Measurements from ENCODE around the gene ADAM15. TPM values are rescaled to one million over a fixed set of nuclear protein-coding genes. Genes with fewer than 3 reads are reported as not detected.

Gene ADAM15
- total and polyA plus RNA-seq, 2 of the 8 experiments (the other 6 are each of a cell fraction or from before 2014, with no cell fraction given): 32.9 to 37.6 TPM

DNA sequence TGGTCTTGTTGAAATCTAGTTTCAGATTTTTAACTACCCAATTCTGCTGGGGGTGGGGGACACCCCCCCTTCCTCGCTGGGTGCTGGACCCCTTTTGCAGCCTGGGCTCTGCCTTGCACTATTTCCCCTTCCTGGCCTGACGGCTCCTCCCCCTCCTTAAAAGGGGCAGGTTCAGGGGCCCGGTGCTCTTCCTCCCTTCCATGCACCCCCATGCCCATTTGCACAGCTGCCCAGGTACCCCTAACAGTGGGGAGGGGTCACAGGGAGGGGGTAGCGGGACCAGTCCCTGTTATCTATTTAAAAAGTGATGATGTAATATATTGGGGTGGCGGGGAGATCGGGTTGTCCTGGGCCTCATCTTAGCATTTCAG lies 33.2 kb upstream of the ADAM15 start:
- H3K4me3 ChIP-seq (ENCODE audit: extremely low read depth in 1 of 4, insufficient read depth in 2 of 4, low read depth in 3 of 4, low read length in 4 of 4): peak overlapping the region in 3 of 4 experiments; percentile 36 to 60 (median 42); a peak in 4 of 8 replicates
- no peak overlapping the region for H2AFZ ChIP-seq (ENCODE audit: low read length)
- H4K20me1 ChIP-seq (replicated peaks in 1 of 2; ENCODE audit: control insufficient read depth in 1 of 2, insufficient read depth in 2 of 2, low read length in 2 of 2): no peaks in the 10 kb centered on the region
- H3K27ac ChIP-seq (ENCODE audit: low read depth, low read length): no peak overlapping the region
- H3K4ac ChIP-seq (replicated peaks; ENCODE audit: insufficient read length, low read depth, low read length): no peak overlapping the region
- H3K79me1 ChIP-seq (ENCODE audit: low read depth, low read length): peaks cover 1% of the 10 kb centered on the region; the same call in 1 of the 2 replicates
- no peaks in the 10 kb centered on the region for H3K23me2 ChIP-seq (ENCODE audit: low read depth, low read length)
- H4K91ac ChIP-seq (replicated peaks; ENCODE audit: insufficient read length, low read length): no peak overlapping the region
- H3K4me1 ChIP-seq (replicated peaks in 1 of 4; ENCODE audit: control insufficient read depth in 3 of 4, insufficient read depth in 4 of 4, low read length in 3 of 4): peaks cover 2 to 16% (median 10%) of the 10 kb centered on the region in 4 experiments; a peak in 6 of 7 replicates
- H3K27me3 ChIP-seq (replicated peaks in 1 of 4; ENCODE audit: control insufficient read depth in 3 of 4, extremely low read depth in 1 of 4, insufficient read depth in 3 of 4, low read length in 3 of 4): peaks cover 0 to 2% (median 0%) of the 10 kb centered on the region in 4 experiments; a peak in 1 of 7 replicates
- no peak overlapping the region for H2BK20ac ChIP-seq (ENCODE audit: low read length)
- peak in 1 of 2 experiments; percentile 56 for DNase-seq (ENCODE audit: low read depth in 1 of 2, low spot score in 2 of 2)
- no peak overlapping the region for H3K56ac ChIP-seq (replicated peaks; ENCODE audit: insufficient read length, low read depth, low read length)
- peaks cover 0 to 29% (median 13%) of the 10 kb centered on the region in 4 experiments; a peak in 4 of 8 replicates for H3K36me3 ChIP-seq (ENCODE audit: control insufficient read depth in 2 of 4, insufficient read depth in 4 of 4, low read length in 3 of 4)
- peak overlapping the region; percentile 4 to 59; a peak in 3 of 4 replicates for H3K4me2 ChIP-seq (ENCODE audit: insufficient read depth in 1 of 2, low read depth in 2 of 2, low read length in 2 of 2)
- no peak overlapping the region for H3K23ac ChIP-seq (ENCODE audit: insufficient read length)
- no peak overlapping the region for H4K5ac ChIP-seq (ENCODE audit: insufficient read length, low read depth, low read length)
- 0 out of 2 replicates have a peak overlapping the region, but pooled peaks have one; percentile 45 for H4K8ac ChIP-seq (ENCODE audit: extremely low read depth, insufficient read depth, low read length)
- H2BK5ac ChIP-seq (ENCODE audit: low read depth, low read length): no peak overlapping the region
- FAIRE-seq: no peak
- ChIA-PET POLR2A (ENCODE audit: partially characterized antibody) (interaction anchor here (0.6 to 14.8 kb wide), 10 partner anchors 13 to 82 kb away, joined by 4 to 128 read pairs (median 10); partner anchors contain the start of genes ADAM15, CKS1B, DCST1 and DCST2), CTCF (ENCODE audit: partially characterized antibody) (interaction anchor here (0.6 to 18.6 kb wide), 18 partner anchors 8 to 211 kb away, joined by 3 to 354 read pairs (median 4); partner anchors contain the start of genes ADAM15, DCST1, DCST2 and EFNA4)
- H2BK15ac ChIP-seq (ENCODE audit: low read length): no peak overlapping the region
- H3K9me3 ChIP-seq (ENCODE audit: insufficient read depth in 2 of 2, low read depth in 1 of 2, low read length in 1 of 2): no peaks in the 10 kb centered on the region
- H2AK5ac ChIP-seq (ENCODE audit: low read depth, low read length): no peak overlapping the region
- no peak for TF ChIP-seq BACH1 (IDR thresholded peaks at IDR 0.05; ENCODE audit: low read length)
- no peak for TF ChIP-seq CREB1 (IDR thresholded peaks at IDR 0.05)
- no peak for TF ChIP-seq TAF7 (optimal IDR thresholded peaks at IDR 0.05; ENCODE audit: borderline replicate concordance, low read depth, low read length)
- TF ChIP-seq EP300 (IDR thresholded peaks at IDR 0.05; ENCODE audit: borderline replicate concordance in 1 of 2, low read depth in 2 of 2, low read length in 2 of 2): no peak
- no peak for TF ChIP-seq SRF (IDR thresholded peaks at IDR 0.05; ENCODE audit: low read depth, low read length)
- TF ChIP-seq KDM4A (IDR thresholded peaks at IDR 0.05; ENCODE audit: low read depth, low read length, severe bottlenecking): no peak
- no peak for TF ChIP-seq SP1 (IDR thresholded peaks at IDR 0.05; ENCODE audit: low read depth, low read length)
- no peak for TF ChIP-seq SIRT6 (IDR thresholded peaks at IDR 0.05; ENCODE audit: low read length)
- no peak for TF ChIP-seq SP2 (IDR thresholded peaks at IDR 0.05; ENCODE audit: low read length)
- no peak overlapping the region for H2BK120ac ChIP-seq (replicated peaks; ENCODE audit: low read depth, low read length)
- no peak overlapping the region for H3K9ac ChIP-seq (replicated peaks in 1 of 4; ENCODE audit: extremely low read depth in 1 of 4, low read depth in 3 of 4, low read length in 3 of 4)
- no peak overlapping the region for H2BK12ac ChIP-seq (ENCODE audit: low read depth, low read length)
- peaks cover 0 to 5% of the 10 kb centered on the region in 2 experiments; a peak in 2 of 4 replicates for H3K79me2 ChIP-seq (ENCODE audit: control insufficient read depth in 1 of 2, insufficient read depth in 2 of 2, low read length in 2 of 2)
- no peak overlapping the region for H3K14ac ChIP-seq (ENCODE audit: insufficient read length)
- H3K18ac ChIP-seq (ENCODE audit: extremely low read depth, low read length): peak overlapping the region; percentile 3; the same call in 1 of the 2 replicates
- 37% methylated on average over 3 of the region's 6 CpGs; no CpG with 5 or more reads in 1 of the 2 experiments for WGBS, 2 experiments (ENCODE audit: extremely low coverage in 1 of 2, insufficient coverage in 1 of 2, insufficient read length in 1 of 2, insufficient replicate concordance in 2 of 2, low coverage in 1 of 2, low lambda C conversion rate in 2 of 2, missing lambda C conversion rate in 1 of 2)

Data from H1 (cell line).